Activated CD4-positive, alpha-beta T cell treated with anti-CD3 and anti-CD28 coated beads for 4 hours (primary cell): ENCODE results near the gene IRS2.
A peak's percentile ranks its signal among the peaks of the same experiment; 100 is the strongest.

ENCODE experiments used
- DNase-seq, 2 donors: peaks; one replicate each; pipeline ENCODE4 v3.0.0-alpha.2; 2020

Gene IRS2

GRCh38 chr13:109804654-109805053 lies 18.3 kb upstream of the IRS2 start:
- no peak for DNase-seq

- DNase-seq, result no peak
Measured at GRCh38 chr13:109803825-109804224, 17.4 kb upstream of the IRS2 start.

- no peak for DNase-seq
Measured at GRCh38 chr13:109802936-109803335, 16.6 kb upstream of the IRS2 start.

- no peak for DNase-seq
Measured at GRCh38 chr13:109795011-109795410, 8.6 kb upstream of the IRS2 start.

GRCh38 chr13:109794095-109794494 lies 7.7 kb upstream of the IRS2 start:
- no peak for DNase-seq

- no peak for DNase-seq
Measured at GRCh38 chr13:109792416-109793059, 6.2 kb upstream of the IRS2 start.

- DNase-seq, result peak; percentile 30 to 36
Measured at GRCh38 chr13:109790942-109791605, 4.7 kb upstream of the IRS2 start.

- no peak for DNase-seq
Measured at GRCh38 chr13:109790086-109790485, 3.7 kb upstream of the IRS2 start.

- no peak for DNase-seq
Measured at GRCh38 chr13:109789262-109789661, 2.9 kb upstream of the IRS2 start.

GRCh38 chr13:109788372-109789111 lies 2.2 kb upstream of the IRS2 start:
- DNase-seq, result no peak

GRCh38 chr13:109787135-109787954 lies 962 bp upstream of the IRS2 start:
- DNase-seq, result peak in 1 of 2 donors; percentile 32

- DNase-seq, result no peak
Measured at GRCh38 chr13:109785892-109786450, 412 bp downstream of the IRS2 start.

GRCh38 chr13:109785141-109785891 lies 1.1 kb downstream of the IRS2 start:
- peak in 1 of 2 donors; percentile 49 for DNase-seq

GRCh38 chr13:109784590-109785140 lies 1.7 kb downstream of the IRS2 start:
- DNase-seq, result peak; percentile 64 to 65

- no peak for DNase-seq
Measured at GRCh38 chr13:109783815-109784589, 2.4 kb downstream of the IRS2 start.

GRCh38 chr13:109783447-109783814 lies 3.0 kb downstream of the IRS2 start:
- DNase-seq, result no peak

- DNase-seq, result no peak
Measured at GRCh38 chr13:109782823-109783431, 3.5 kb downstream of the IRS2 start.

- DNase-seq, result no peak
Measured at GRCh38 chr13:109782066-109782822, 4.1 kb downstream of the IRS2 start.

GRCh38 chr13:109781384-109782065 lies 4.9 kb downstream of the IRS2 start:
- DNase-seq, result no peak
